Right lobe of liver (tissue), 4 donors: ENCODE data around the gene CXorf38.

ENCODE experiments used
- POLR2A ChIP-seq: fragments of 450-650 bp; IDR thresholded peaks from one replicate; pipeline ENCODE4 v1.6.1; 2017; ENCODE audit warnings: antibody characterized with exemption, mild to moderate bottlenecking
- TF ChIP-seq, protein P1 (sequence below), 4 donors: fragments of 200-600 bp in 3 of 4; fragments of 450-650 bp in 1 of 4; IDR thresholded peaks; one replicate each; pipeline versions ENCODE4 v1.5.1 to v1.8.0; 2016 to 2022; ENCODE audit warnings: antibody characterized with exemption in 4 of 4, mild to moderate bottlenecking in 2 of 4
- donor health status: DM: no; HTN: no; CAD: no.
- donor health status: DM: no; HTN: no; CAD: no.
- donor health status: DM: no; HTN: yes; CAD: no.

DNA sequence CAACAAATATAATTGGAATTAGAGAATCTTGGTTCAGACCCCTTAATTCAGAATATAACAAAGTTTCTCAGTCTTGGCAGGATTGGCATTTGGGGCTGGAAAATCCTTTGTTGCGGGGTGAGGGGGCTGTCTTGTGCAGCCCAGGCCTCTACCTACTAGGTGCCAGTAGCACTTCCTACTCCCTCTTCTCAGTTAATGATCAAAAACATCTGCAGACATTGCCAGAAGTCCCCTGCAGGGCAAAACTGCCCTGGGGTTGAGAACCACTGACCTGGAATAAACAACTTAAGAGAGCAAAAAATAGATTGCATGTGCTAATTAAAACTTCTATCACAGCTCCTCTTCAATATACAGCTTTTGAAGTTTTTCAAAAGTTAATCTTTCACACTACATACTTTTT lies 36.7 kb upstream of the CXorf38 start:
- TF ChIP-seq, protein P1, sequence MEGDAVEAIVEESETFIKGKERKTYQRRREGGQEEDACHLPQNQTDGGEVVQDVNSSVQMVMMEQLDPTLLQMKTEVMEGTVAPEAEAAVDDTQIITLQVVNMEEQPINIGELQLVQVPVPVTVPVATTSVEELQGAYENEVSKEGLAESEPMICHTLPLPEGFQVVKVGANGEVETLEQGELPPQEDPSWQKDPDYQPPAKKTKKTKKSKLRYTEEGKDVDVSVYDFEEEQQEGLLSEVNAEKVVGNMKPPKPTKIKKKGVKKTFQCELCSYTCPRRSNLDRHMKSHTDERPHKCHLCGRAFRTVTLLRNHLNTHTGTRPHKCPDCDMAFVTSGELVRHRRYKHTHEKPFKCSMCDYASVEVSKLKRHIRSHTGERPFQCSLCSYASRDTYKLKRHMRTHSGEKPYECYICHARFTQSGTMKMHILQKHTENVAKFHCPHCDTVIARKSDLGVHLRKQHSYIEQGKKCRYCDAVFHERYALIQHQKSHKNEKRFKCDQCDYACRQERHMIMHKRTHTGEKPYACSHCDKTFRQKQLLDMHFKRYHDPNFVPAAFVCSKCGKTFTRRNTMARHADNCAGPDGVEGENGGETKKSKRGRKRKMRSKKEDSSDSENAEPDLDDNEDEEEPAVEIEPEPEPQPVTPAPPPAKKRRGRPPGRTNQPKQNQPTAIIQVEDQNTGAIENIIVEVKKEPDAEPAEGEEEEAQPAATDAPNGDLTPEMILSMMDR (IDR thresholded peaks at IDR 0.05) = no peak
- TF ChIP-seq POLR2A = no peak
